Measurements from ENCODE around the gene BCL2L2. TPM values are rescaled to one million over a fixed set of nuclear protein-coding genes. Genes with fewer than 3 reads are reported as not detected.
A peak's percentile ranks its signal among the peaks of the same experiment; 100 is the strongest.

Gene BCL2L2
- polyA plus RNA-seq, 1 donor (not counting 4 experiments of a cell fraction or from before 2014, with no cell fraction given): 33.9 TPM

DNA sequence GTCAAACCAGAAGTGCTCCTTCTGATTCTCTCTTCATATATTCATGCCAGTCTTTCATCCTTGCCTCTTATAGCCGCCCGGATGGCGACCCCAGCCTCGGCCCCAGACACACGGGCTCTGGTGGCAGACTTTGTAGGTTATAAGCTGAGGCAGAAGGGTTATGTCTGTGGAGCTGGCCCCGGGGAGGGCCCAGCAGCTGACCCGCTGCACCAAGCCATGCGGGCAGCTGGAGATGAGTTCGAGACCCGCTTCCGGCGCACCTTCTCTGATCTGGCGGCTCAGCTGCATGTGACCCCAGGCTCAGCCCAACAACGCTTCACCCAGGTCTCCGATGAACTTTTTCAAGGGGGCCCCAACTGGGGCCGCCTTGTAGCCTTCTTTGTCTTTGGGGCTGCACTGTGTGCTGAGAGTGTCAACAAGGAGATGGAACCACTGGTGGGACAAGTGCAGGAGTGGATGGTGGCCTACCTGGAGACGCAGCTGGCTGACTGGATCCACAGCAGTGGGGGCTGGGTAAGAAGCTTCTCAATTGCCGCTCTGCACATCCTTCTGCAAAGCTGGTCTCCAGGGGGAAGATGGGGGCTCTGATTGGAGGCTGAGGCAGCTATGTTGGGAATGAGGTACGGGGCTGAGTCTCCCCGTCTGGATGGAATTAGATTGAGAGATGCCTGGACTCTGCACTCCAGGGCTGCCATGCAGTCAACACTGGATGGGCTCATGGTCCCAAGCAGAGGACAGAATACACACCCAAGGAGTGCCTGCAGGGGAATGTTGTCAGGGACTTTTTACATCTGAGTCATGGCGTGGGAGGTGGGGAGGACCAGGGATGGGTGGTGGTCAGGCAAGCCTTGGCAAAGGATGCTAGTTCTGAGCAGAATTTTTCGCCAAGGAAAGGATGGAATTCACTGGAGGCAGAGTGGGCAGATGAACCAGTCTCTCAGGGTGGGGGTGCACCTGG, 1.3 kb downstream of the BCL2L2 start:
- Histone ChIP-seq H3K79me2 (ENCODE audit: control insufficient read depth, insufficient read depth, low read length) (peaks cover 56% of the 10 kb centered on the region), H2AFZ (ENCODE audit: control insufficient read depth, low read length) (no peak overlapping the region), H3K4me3 (ENCODE audit: control insufficient read depth in 2 of 3, extremely low read depth in 1 of 3, insufficient read depth in 2 of 3, low read depth in 1 of 3, low read length in 3 of 3) (peak overlapping the region; percentile 81 to 92 (median 90)), H3K9me1 (ENCODE audit: control insufficient read depth, extremely low read depth, insufficient read depth, low read length) (peaks cover 4% of the 10 kb centered on the region), H3K4me2 (ENCODE audit: control insufficient read depth, extremely low read depth, insufficient read depth, low read depth, low read length) (peak overlapping the region; percentile 86), H4K20me1 (ENCODE audit: control insufficient read depth, extremely low read depth, insufficient read depth, low read length) (peaks cover 5% of the 10 kb centered on the region), H3K9ac (ENCODE audit: control insufficient read depth, extremely low read depth, insufficient read depth, low read length) (peak overlapping the region; percentile 98), H3K36me3 (ENCODE audit: control insufficient read depth in 2 of 2, extremely low read depth in 1 of 2, insufficient read depth in 2 of 2, low read length in 2 of 2) (peaks cover 25 to 34% of the 10 kb centered on the region in 2 experiments), H3K27me3 (ENCODE audit: control insufficient read depth, extremely low read depth, insufficient read depth, low read length) (no peaks in the 10 kb centered on the region), H3K4me1 (ENCODE audit: control insufficient read depth, extremely low read depth, insufficient read depth, low read length) (peaks cover 34% of the 10 kb centered on the region), H3K9me3 (ENCODE audit: control insufficient read depth, low read depth, low read length) (no peaks in the 10 kb centered on the region), H3K27ac (ENCODE audit: control insufficient read depth, insufficient read depth, low read length) (peak overlapping the region; percentile 92)
- peak; percentile 66 for FAIRE-seq
- no peak for DNase-seq (ENCODE audit: low read depth, low spot score)
- TF ChIP-seq EZH2 (IDR thresholded peaks at IDR 0.05; ENCODE audit: low read length) (no peak), CTCF (optimal IDR thresholded peaks at IDR 0.05 in 1 of 3, IDR thresholded peaks at IDR 0.05 in 1 of 3, conservative IDR thresholded peaks at IDR 0.05 in 1 of 3; ENCODE audit: extremely low read depth in 1 of 3, insufficient read depth in 2 of 3, low read length in 3 of 3) (no peak)
- dilution Hi-C loops (cut with MboI; ENCODE audit: extremely low pct_ligation_motif_present, low sequenced_read_pairs): no loop called here

DNA sequence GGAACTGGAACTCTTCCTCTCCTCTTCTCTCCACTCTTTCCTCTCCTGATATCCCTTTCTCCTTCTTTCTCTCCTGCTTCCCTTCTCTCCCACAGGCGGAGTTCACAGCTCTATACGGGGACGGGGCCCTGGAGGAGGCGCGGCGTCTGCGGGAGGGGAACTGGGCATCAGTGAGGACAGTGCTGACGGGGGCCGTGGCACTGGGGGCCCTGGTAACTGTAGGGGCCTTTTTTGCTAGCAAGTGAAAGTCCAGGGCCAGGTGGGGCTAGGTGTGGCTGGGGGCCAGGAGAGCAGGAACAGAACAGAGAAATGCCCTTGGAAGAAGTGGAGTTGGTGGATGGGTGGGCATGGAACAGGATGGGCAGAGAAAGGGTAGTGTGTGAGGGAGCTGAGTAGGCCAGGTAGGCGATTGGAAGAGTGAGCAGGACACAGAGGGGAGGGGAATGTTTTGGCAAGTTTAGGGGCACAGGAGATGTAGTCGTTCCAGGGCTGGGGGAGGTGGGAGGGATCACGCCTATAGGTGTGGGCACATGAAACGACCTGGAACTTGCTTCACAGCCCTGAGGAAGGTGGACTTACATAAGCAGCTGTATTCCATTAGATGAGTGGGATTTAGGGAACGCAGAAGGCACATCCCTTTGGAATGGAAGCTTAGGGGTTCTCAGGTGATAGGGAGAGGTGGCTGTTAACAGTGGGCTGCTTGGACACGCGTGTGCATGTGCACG, 2.2 kb downstream of the BCL2L2 start:
- peaks cover 34% of the 10 kb centered on the region for H3K4me1 ChIP-seq (ENCODE audit: control insufficient read depth, extremely low read depth, insufficient read depth, low read length)
- peaks cover 4% of the 10 kb centered on the region for H3K9me1 ChIP-seq (ENCODE audit: control insufficient read depth, extremely low read depth, insufficient read depth, low read length)
- dilution Hi-C loops (cut with MboI; ENCODE audit: extremely low pct_ligation_motif_present, low sequenced_read_pairs): no loop called here
- peak overlapping the region; percentile 92 for H3K27ac ChIP-seq (ENCODE audit: control insufficient read depth, insufficient read depth, low read length)
- DNase-seq (ENCODE audit: low read depth, low spot score): no peak
- TF ChIP-seq EZH2 (IDR thresholded peaks at IDR 0.05; ENCODE audit: low read length) (no peak), CTCF (optimal IDR thresholded peaks at IDR 0.05 in 1 of 3, IDR thresholded peaks at IDR 0.05 in 1 of 3, conservative IDR thresholded peaks at IDR 0.05 in 1 of 3; ENCODE audit: extremely low read depth in 1 of 3, insufficient read depth in 2 of 3, low read length in 3 of 3) (no peak)
- no peaks in the 10 kb centered on the region for H3K9me3 ChIP-seq (ENCODE audit: control insufficient read depth, low read depth, low read length)
- peak overlapping the region; percentile 49 to 92 (median 81) for H3K4me3 ChIP-seq (ENCODE audit: control insufficient read depth in 2 of 3, extremely low read depth in 1 of 3, insufficient read depth in 2 of 3, low read depth in 1 of 3, low read length in 3 of 3)
- H3K79me2 ChIP-seq (ENCODE audit: control insufficient read depth, insufficient read depth, low read length): peaks cover 60% of the 10 kb centered on the region
- FAIRE-seq: no peak
- no peaks in the 10 kb centered on the region for H3K27me3 ChIP-seq (ENCODE audit: control insufficient read depth, extremely low read depth, insufficient read depth, low read length)
- no peak overlapping the region for H2AFZ ChIP-seq (ENCODE audit: control insufficient read depth, low read length)
- peak overlapping the region; percentile 98 for H3K9ac ChIP-seq (ENCODE audit: control insufficient read depth, extremely low read depth, insufficient read depth, low read length)
- H3K36me3 ChIP-seq (ENCODE audit: control insufficient read depth in 2 of 2, extremely low read depth in 1 of 2, insufficient read depth in 2 of 2, low read length in 2 of 2): peaks cover 27 to 34% of the 10 kb centered on the region in 2 experiments
- H3K4me2 ChIP-seq (ENCODE audit: control insufficient read depth, extremely low read depth, insufficient read depth, low read depth, low read length): peak overlapping the region; percentile 86
- peaks cover 5% of the 10 kb centered on the region for H4K20me1 ChIP-seq (ENCODE audit: control insufficient read depth, extremely low read depth, insufficient read depth, low read length)

All from keratinocyte (primary cell).